CD4-positive, alpha-beta memory T cell (primary cell): Measurements from ENCODE around the gene TM9SF4. TPM values are rescaled to one million over a fixed set of nuclear protein-coding genes. Genes with fewer than 3 reads are reported as not detected.

Experiments
- CTCF ChIA-PET: fragments of 350-600 bp; sonication (Branson Sonifier 250); formaldehyde crosslinking; loops from one replicate; lab custom pipeline; 2021; ENCODE audit warnings: inconsistent platforms; ENCODE audit not compliant: partially characterized antibody; lab: Charles Lee
- POLR2A ChIA-PET: fragments of 350-600 bp; sonication (Branson Sonifier 250); formaldehyde crosslinking; loops from one replicate; lab custom pipeline; 2021; ENCODE audit not compliant: partially characterized antibody; lab: Charles Lee
- DNase-seq, 5 donors: peaks; one replicate each; pipeline versions ENCODE4 v3.0.0 to v3.0.0-alpha.2; 2020 to 2022; ENCODE audit warnings: mixed read lengths in 1 of 5
- H3K27ac ChIP-seq: one replicate; pipeline ENCODE4 v1.7.0; 2013; ENCODE audit warnings: low read depth, low read length
- H3K27me3 ChIP-seq: 2 replicates; pipeline ENCODE4 v1.7.0; 2013; ENCODE audit warnings: mild to moderate bottlenecking, low read length, moderate library complexity; ENCODE audit not compliant: insufficient read depth
- H3K36me3 ChIP-seq: 2 replicates; pipeline ENCODE4 v1.7.0; 2013; ENCODE audit warnings: mild to moderate bottlenecking, low read length, moderate library complexity; ENCODE audit not compliant: insufficient read depth
- H3K4me1 ChIP-seq: 2 replicates; pipeline ENCODE4 v1.7.0; 2013; ENCODE audit warnings: mild to moderate bottlenecking, low read length, moderate library complexity; ENCODE audit not compliant: insufficient read depth
- H3K4me3 ChIP-seq, 2 donors: one replicate each; pipeline ENCODE4 v1.7.0; 2013; ENCODE audit warnings: low read length in 2 of 2, mild to moderate bottlenecking in 1 of 2
- H3K9me3 ChIP-seq, 2 donors: one replicate each; pipeline ENCODE4 v1.7.0; 2013; ENCODE audit warnings: low read length in 2 of 2, control low read depth in 1 of 2; ENCODE audit not compliant: control insufficient read depth in 1 of 2
- H3K27ac Mint-ChIP-seq, 7 donors: one replicate each; pipeline ENCODE4 v1.8.0; 2020 to 2021; ENCODE audit warnings: mixed read lengths in 7 of 7, mild to moderate bottlenecking in 6 of 7, inconsistent platforms in 3 of 7, moderate library complexity in 3 of 7
- H3K27me3 Mint-ChIP-seq, 2 donors: one replicate each; pipeline ENCODE4 v1.8.0; 2020 to 2021; ENCODE audit warnings: mixed read lengths in 2 of 2
- H3K36me3 Mint-ChIP-seq, 2 donors: one replicate each; pipeline ENCODE4 v1.8.0; 2020 to 2021; ENCODE audit warnings: mixed read lengths in 2 of 2, inconsistent platforms in 1 of 2, mild to moderate bottlenecking in 1 of 2
- H3K4me1 Mint-ChIP-seq, 4 donors: one replicate each; pipeline ENCODE4 v1.8.0; 2020 to 2021; ENCODE audit warnings: mixed read lengths in 4 of 4, mild to moderate bottlenecking in 1 of 4
- H3K4me3 Mint-ChIP-seq, 8 donors: one replicate each; pipeline ENCODE4 v1.8.0; 2020 to 2021; ENCODE audit warnings: mixed read lengths in 8 of 8, mild to moderate bottlenecking in 7 of 8, moderate library complexity in 6 of 8, inconsistent platforms in 3 of 8
- H3K9me3 Mint-ChIP-seq, 8 donors: one replicate each; pipeline ENCODE4 v1.8.0; 2020 to 2021; ENCODE audit warnings: mixed read lengths in 8 of 8, mild to moderate bottlenecking in 5 of 8, inconsistent platforms in 3 of 8, moderate library complexity in 1 of 8
- intact Hi-C: fragments of 100-400 bp; cut with micrococcal nuclease; formaldehyde crosslinking; loops from one replicate; pipeline ENCODE4 v1.15.1; 2023
- polyA plus RNA-seq, 2 donors: library from polyadenylated mRNA; unstranded; fragments of 300-500 nt; fragmentation: Illumina TruSeq; gene quantifications; one replicate each; pipeline ENCODE4 v1.2.3, GENCODE V29; 2021
- total RNA-seq, 2 experiments: library from RNA; stranded (reverse); gene quantifications; one replicate each; pipeline ENCODE4 v1.2.3, GENCODE V29; 2021

The TM9SF4 gene
- total and polyA plus RNA-seq, 4 experiments from 2014 or later = 33.4 to 40.7 (median 36.7) TPM

DNA sequence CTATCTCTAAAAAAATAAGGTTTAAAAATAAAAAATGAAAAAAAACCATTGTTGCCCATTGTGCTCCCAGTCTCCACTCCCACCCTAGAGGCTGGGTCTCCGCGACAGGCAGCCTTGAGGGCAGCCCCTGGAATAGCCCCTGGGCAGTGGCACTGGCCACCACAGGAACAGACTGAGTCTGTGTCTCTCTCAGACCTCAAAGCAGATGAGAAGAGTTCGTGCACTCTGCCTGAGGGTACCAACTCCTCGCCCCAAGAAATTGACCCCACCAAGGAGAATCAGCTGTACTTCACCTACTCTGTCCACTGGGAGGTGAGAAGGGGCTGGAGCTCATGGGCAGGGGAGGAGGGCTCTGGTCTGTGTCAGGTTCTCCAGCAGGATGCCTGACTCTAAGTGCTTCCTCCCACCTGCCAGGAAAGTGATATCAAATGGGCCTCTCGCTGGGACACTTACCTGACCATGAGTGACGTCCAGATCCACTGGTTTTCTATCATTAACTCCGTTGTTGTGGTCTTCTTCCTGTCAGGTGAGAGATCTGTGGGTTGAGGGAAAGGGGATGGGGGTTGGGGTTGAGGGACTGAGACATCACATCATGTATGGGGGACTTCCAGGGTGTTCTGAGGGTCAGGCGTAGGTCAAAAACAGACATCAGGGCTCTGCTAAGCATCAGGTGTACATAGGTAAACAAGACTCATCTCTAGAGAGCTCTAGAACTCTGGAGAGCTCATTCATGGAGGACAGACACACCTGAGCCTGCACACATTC lies 35.6 kb downstream of the TM9SF4 start:
- Histone ChIP-seq H3K27me3 (no peaks in the 10 kb centered on the region), H3K4me3 (no peak overlapping the region), H3K4me1 (no peaks in the 10 kb centered on the region), H3K36me3 (peaks cover 62% of the 10 kb centered on the region), H3K9me3 (no peaks in the 10 kb centered on the region), H3K27ac (no peak overlapping the region)
- H3K9me3 Mint-ChIP-seq = peaks cover 0 to 2% (median 0%) of the 10 kb centered on the region in 8 donors
- ChIA-PET POLR2A (no interaction called here), CTCF (no interaction called here)
- H3K36me3 Mint-ChIP-seq = peaks cover 57 to 82% of the 10 kb centered on the region in 2 donors
- DNase-seq = no peak
- intact Hi-C loops = no loop called here
- H3K27ac Mint-ChIP-seq = peak overlapping the region in 3 of 7 donors; percentile 19 to 63 (median 57)
- no peak overlapping the region for H3K4me3 Mint-ChIP-seq
- no peaks in the 10 kb centered on the region for H3K4me1 Mint-ChIP-seq
- H3K27me3 Mint-ChIP-seq = no peaks in the 10 kb centered on the region

DNA sequence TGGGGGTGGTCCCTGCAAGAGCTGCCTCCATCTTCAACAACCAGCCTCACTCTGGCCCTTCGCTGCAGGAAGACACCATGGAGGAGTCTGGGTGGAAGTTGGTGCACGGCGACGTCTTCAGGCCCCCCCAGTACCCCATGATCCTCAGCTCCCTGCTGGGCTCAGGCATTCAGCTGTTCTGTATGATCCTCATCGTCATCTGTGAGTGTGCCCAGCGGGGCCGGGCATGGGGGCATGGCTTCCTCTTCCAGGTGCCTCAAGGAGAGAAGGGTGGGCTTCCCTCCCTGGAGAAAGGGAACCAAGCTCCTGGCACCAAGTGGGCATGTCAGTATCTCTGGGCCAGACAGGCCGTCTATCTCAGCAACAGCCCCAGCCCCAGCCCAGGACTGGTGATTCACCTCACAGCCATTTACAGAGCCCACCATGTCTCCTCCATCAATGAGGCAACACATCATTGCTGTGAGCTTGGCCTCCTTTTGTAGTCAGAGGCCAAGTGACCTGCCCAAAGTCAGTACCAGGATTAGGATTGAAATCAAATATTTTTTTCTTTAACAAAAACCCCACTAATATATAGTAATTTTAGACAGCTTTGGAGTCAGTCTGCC lies 40.2 kb downstream of the TM9SF4 start:
- Histone ChIP-seq H3K36me3 (peaks cover 55% of the 10 kb centered on the region), H3K9me3 (no peaks in the 10 kb centered on the region), H3K27me3 (no peaks in the 10 kb centered on the region), H3K4me1 (no peaks in the 10 kb centered on the region), H3K4me3 (no peak overlapping the region), H3K27ac (no peak overlapping the region)
- H3K9me3 Mint-ChIP-seq = peaks cover 0 to 3% (median 0%) of the 10 kb centered on the region in 8 donors
- POLR2A ChIA-PET = no interaction called here
- intact Hi-C loops = no loop called here
- no peaks in the 10 kb centered on the region for H3K27me3 Mint-ChIP-seq
- no peaks in the 10 kb centered on the region for H3K4me1 Mint-ChIP-seq
- CTCF ChIA-PET = no interaction called here
- H3K27ac Mint-ChIP-seq = no peak overlapping the region
- peaks cover 35 to 77% of the 10 kb centered on the region in 2 donors for H3K36me3 Mint-ChIP-seq
- H3K4me3 Mint-ChIP-seq = no peak overlapping the region
- no peak for DNase-seq

DNA sequence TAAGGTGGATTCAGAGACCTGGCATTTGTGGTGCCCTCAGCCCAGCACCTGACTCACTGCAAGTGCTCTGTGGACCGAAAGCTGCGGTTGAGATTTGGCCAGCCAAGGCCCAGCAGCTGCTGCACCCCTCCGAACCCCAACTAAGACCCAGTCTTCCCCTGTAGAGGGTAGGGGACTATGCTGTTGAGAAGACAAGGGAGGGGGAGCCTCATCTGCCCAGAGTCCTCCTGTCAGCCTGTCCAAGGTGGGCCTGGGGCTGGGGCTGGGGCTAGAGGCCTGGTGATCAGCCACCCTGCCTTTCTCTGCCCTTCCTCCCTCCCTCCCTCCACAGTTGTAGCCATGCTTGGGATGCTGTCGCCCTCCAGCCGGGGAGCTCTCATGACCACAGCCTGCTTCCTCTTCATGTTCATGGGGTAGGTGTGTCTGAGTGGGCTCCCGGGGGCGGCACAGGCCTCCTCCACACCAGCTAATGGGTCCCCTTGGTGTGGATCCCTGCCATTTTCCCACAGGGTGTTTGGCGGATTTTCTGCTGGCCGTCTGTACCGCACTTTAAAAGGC lies 40.9 kb downstream of the TM9SF4 start:
- Histone ChIP-seq H3K9me3 (no peaks in the 10 kb centered on the region), H3K36me3 (peaks cover 48% of the 10 kb centered on the region), H3K4me1 (no peaks in the 10 kb centered on the region), H3K27ac (no peak overlapping the region), H3K4me3 (no peak overlapping the region), H3K27me3 (no peaks in the 10 kb centered on the region)
- Mint-ChIP-seq H3K9me3 (peaks cover 0 to 3% (median 0%) of the 10 kb centered on the region in 8 donors), H3K27ac (no peak overlapping the region), H3K4me3 (no peak overlapping the region), H3K27me3 (no peaks in the 10 kb centered on the region), H3K4me1 (peaks cover 0 to 1% (median 0%) of the 10 kb centered on the region in 4 donors), H3K36me3 (peaks cover 33 to 77% of the 10 kb centered on the region in 2 donors)
- intact Hi-C loops = no loop called here
- DNase-seq = no peak
- POLR2A ChIA-PET = no interaction called here
- CTCF ChIA-PET = no interaction called here

DNA sequence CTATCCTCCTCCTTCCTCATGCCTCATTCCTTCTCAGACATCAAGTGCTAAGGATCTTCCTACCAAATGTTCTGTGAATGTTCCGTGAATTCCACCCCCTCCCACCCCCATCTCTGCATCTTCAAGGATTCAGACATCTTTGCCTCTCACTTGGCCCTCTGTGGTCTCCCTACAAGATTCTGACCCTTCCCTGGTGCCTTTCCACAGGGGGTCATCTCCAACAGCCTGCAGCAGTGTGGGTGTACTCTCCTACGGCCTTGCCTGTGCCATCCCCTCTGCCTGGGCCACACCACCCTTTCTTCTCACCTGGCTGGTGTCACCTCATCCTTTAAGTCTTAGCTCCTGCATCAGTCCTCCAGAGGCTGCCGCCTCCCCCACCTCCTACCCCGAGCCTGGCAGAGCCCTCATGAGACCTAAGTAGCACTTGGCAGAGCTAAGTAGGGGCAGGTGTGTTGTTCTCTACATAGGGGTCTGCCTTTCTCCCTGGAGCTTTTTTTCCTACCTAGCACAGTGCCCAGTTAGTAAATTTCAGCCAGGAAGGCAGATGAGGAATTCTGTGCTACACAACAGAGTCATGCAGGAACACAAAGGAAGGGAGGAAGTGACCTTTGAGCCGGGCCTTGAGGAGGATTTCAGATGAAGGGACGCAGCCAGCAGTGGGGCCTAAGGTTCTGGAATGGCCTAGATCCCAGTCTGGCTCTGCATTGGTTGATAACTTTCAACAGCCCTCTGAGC lies 43.1 kb downstream of the TM9SF4 start:
- peaks cover 18 to 69% of the 10 kb centered on the region in 2 donors for H3K36me3 Mint-ChIP-seq
- CTCF ChIA-PET = no interaction called here
- H3K27ac ChIP-seq = no peak overlapping the region
- H3K4me3 Mint-ChIP-seq = no peak overlapping the region
- no peaks in the 10 kb centered on the region for H3K27me3 ChIP-seq
- peaks cover 0 to 1% (median 0%) of the 10 kb centered on the region in 4 donors for H3K4me1 Mint-ChIP-seq
- H3K36me3 ChIP-seq = peaks cover 38% of the 10 kb centered on the region
- DNase-seq = no peak
- peak overlapping the region in 5 of 7 donors; percentile 11 to 63 (median 27) for H3K27ac Mint-ChIP-seq
- no peak overlapping the region for H3K4me3 ChIP-seq
- POLR2A ChIA-PET = no interaction called here
- H3K9me3 Mint-ChIP-seq = peaks cover 0 to 1% (median 0%) of the 10 kb centered on the region in 8 donors
- no peaks in the 10 kb centered on the region for H3K4me1 ChIP-seq
- no peaks in the 10 kb centered on the region for H3K27me3 Mint-ChIP-seq
- no peaks in the 10 kb centered on the region for H3K9me3 ChIP-seq
- intact Hi-C loops = no loop called here

DNA sequence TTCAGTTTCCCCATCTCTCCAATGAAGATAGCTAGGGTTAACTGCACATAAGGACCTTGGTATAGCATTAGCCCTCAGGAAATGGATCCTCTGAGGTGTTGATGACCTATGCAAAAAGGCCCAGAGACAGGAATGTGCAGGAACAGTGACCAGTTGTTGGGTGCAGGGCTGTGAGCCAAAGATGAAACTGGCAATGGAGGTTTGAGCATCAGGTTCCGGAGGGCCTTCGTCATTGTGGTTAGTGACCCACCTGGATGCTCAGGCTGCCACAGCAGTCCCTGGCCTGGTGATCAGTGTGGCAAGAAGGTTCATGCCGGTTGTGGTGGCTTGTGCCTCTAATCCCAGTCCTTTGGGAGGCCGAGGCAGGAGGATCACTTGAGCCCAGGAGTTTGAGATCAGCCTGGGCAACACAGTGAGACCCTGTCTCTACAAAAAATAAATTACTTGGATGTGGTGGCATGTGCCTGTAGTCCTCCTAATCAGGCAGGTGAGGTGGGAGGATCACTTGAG lies 43.7 kb downstream of the TM9SF4 start:
- Histone ChIP-seq H3K27me3 (no peaks in the 10 kb centered on the region), H3K4me3 (no peak overlapping the region), H3K4me1 (no peaks in the 10 kb centered on the region), H3K9me3 (no peaks in the 10 kb centered on the region), H3K27ac (no peak overlapping the region), H3K36me3 (peaks cover 44% of the 10 kb centered on the region)
- ChIA-PET POLR2A (no interaction called here), CTCF (no interaction called here)
- Mint-ChIP-seq H3K27ac (no peak overlapping the region), H3K9me3 (peaks cover 0 to 1% (median 0%) of the 10 kb centered on the region in 8 donors), H3K4me3 (no peak overlapping the region), H3K27me3 (no peaks in the 10 kb centered on the region), H3K36me3 (peaks cover 24 to 70% of the 10 kb centered on the region in 2 donors), H3K4me1 (peaks cover 0 to 1% (median 0%) of the 10 kb centered on the region in 4 donors)
- no peak for DNase-seq
- intact Hi-C loops = no loop called here

DNA sequence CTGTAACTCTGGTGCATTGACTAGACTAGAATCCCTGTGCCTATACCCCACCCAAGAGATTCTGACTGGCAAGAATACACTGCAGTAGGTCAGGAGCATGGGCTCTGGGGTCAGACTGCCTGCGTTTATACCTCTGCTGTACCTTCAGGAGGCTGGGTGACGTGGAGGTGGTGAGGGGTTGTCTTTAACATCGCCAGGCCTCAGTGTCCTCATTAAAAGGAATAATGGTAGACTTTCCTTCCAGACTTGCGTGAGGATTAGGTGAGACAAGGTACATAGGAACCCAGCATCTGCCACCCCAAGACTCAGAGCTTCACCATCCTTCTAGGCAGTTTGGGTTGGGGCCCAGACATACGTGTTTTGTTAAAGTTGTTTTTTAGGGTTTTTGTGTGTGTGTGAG lies 44.3 kb downstream of the TM9SF4 start:
- DNase-seq = no peak
- ChIA-PET POLR2A (no interaction called here), CTCF (no interaction called here)
- H3K4me3 ChIP-seq = no peak overlapping the region
- H3K27me3 Mint-ChIP-seq = no peaks in the 10 kb centered on the region
- peaks cover 0 to 1% (median 0%) of the 10 kb centered on the region in 4 donors for H3K4me1 Mint-ChIP-seq
- peaks cover 0 to 1% (median 0%) of the 10 kb centered on the region in 8 donors for H3K9me3 Mint-ChIP-seq
- H3K4me3 Mint-ChIP-seq = no peak overlapping the region
- peaks cover 47% of the 10 kb centered on the region for H3K36me3 ChIP-seq
- no peaks in the 10 kb centered on the region for H3K27me3 ChIP-seq
- intact Hi-C loops = no loop called here
- no peak overlapping the region for H3K27ac ChIP-seq
- peaks cover 27 to 72% of the 10 kb centered on the region in 2 donors for H3K36me3 Mint-ChIP-seq
- H3K4me1 ChIP-seq = no peaks in the 10 kb centered on the region
- no peaks in the 10 kb centered on the region for H3K9me3 ChIP-seq
- no peak overlapping the region for H3K27ac Mint-ChIP-seq
